GM18867 (cell line): Measurements from ENCODE around the gene RTF1.

ENCODE experiments used
- ATAC-seq: cut with Tn5 transposase; IDR thresholded peaks from one replicate; pipeline ENCODE4 v1.9.1; 2021; ENCODE audit warnings: mild to moderate bottlenecking, moderate library complexity; ENCODE audit not compliant: unreplicated experiment

Gene RTF1

GRCh38 chr15:41484937-41485625 is 68.2 kb downstream of the RTF1 start:
- ATAC-seq = no peak

GRCh38 chr15:41486286-41486685 is 69.4 kb downstream of the RTF1 start:
- ATAC-seq = no peak

- ATAC-seq = no peak
Measured at GRCh38 chr15:41487381-41487780, 70.5 kb downstream of the RTF1 start.

- ATAC-seq = no peak
Measured at GRCh38 chr15:41487802-41488201, 70.9 kb downstream of the RTF1 start.

- no peak for ATAC-seq
Measured at GRCh38 chr15:41489641-41490040, 72.7 kb downstream of the RTF1 start.

- ATAC-seq = no peak
Measured at GRCh38 chr15:41490355-41490754, 73.5 kb downstream of the RTF1 start.

- no peak for ATAC-seq
Measured at GRCh38 chr15:41491889-41492288, 75.0 kb downstream of the RTF1 start.

GRCh38 chr15:41492597-41493204 is 75.8 kb downstream of the RTF1 start:
- no peak for ATAC-seq

- peak; percentile 83 for ATAC-seq
Measured at GRCh38 chr15:41493205-41493901, 76.5 kb downstream of the RTF1 start, which contains the start of gene ITPKA. TSS of gene ITPKA (plus strand) at chr15:41493874. CDS start at chr15:41493928, 54 bp downstream.

GRCh38 chr15:41493902-41494189 is 77.0 kb downstream of the RTF1 start:
- ATAC-seq = no peak

GRCh38 chr15:41494190-41494921 is 77.5 kb downstream of the RTF1 start:
- peak; percentile 22 for ATAC-seq

- no peak for ATAC-seq
Measured at GRCh38 chr15:41494922-41495735, 78.2 kb downstream of the RTF1 start.

- no peak for ATAC-seq
Measured at GRCh38 chr15:41495736-41496599, 79.1 kb downstream of the RTF1 start.

- ATAC-seq = no peak
Measured at GRCh38 chr15:41498657-41499056, 81.8 kb downstream of the RTF1 start.

GRCh38 chr15:41499109-41499851 is 82.4 kb downstream of the RTF1 start:
- no peak for ATAC-seq

- no peak for ATAC-seq
Measured at GRCh38 chr15:41501191-41501917, 84.5 kb downstream of the RTF1 start.

- ATAC-seq = no peak
Measured at GRCh38 chr15:41501931-41502794, 85.3 kb downstream of the RTF1 start.
